ENCODE measurements around the gene CXCR5. TPM values are rescaled to one million over a fixed set of nuclear protein-coding genes. Genes with fewer than 3 reads are reported as not detected.
A peak's percentile ranks its signal among the peaks of the same experiment; 100 is the strongest.

CXCR5 gene, protein sequence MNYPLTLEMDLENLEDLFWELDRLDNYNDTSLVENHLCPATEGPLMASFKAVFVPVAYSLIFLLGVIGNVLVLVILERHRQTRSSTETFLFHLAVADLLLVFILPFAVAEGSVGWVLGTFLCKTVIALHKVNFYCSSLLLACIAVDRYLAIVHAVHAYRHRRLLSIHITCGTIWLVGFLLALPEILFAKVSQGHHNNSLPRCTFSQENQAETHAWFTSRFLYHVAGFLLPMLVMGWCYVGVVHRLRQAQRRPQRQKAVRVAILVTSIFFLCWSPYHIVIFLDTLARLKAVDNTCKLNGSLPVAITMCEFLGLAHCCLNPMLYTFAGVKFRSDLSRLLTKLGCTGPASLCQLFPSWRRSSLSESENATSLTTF
- total RNA-seq (2014; rRNA removed) (not detected in 2 replicates), Bru-seq, nascent RNA (not detected), BruChase-seq, experiment 1, labeled RNA remaining after a 6-hour chase (percentile 6 among the genes with signal in this experiment), BruChase-seq, experiment 2, labeled RNA remaining after a 2-hour chase (not detected)
- long read RNA-seq, partial matches to known transcripts = 0 of 7 reads
- long read RNA-seq, other reads (novel, unspliced or antisense) = 7 of 7 reads

GRCh38 chr11:118883368-118884071 lies at the start of gene CXCR5:
CXCR5 (plus strand) TSS chr11:118883892; CDS start chr11:118883942, 50 bp downstream.
- no peak within 1 kb of the TSS for H3K4me2 ChIP-seq (ENCODE audit: low read length)
- DNase-seq (no peak), ATAC-seq (no peak)
- H3K27ac ChIP-seq (ENCODE audit: low read length) = no peak within 1 kb of the TSS
- intact Hi-C loops (cut with micrococcal nuclease) = no loop called here
- H3K9ac ChIP-seq (ENCODE audit: low read length) = no peak within 1 kb of the TSS
- no peaks in the 10 kb centered on the region for H3K36me3 ChIP-seq (ENCODE audit: low read depth, low read length)
- no peaks in the 10 kb centered on the region for H3F3A ChIP-seq (ENCODE audit: low read length, unreplicated experiment)
- peaks cover 13% of the 10 kb centered on the region for H3K4me1 ChIP-seq (ENCODE audit: insufficient read depth, low read length)
- ChIA-PET POLR2A (ENCODE audit: unreplicated experiment) (no interaction called here), CTCF (interaction anchor here (0.6 kb wide), 1 partner anchor 587 kb away, joined by 4 read pairs; no protein-coding TSS in a partner anchor)
- no peaks in the 10 kb centered on the region for H4K20me1 ChIP-seq (ENCODE audit: low read length)
- no peaks in the 10 kb centered on the region for H3K79me2 ChIP-seq (ENCODE audit: low read length)
- no peaks in the 10 kb centered on the region for H3K9me3 ChIP-seq (ENCODE audit: low read length)
- no peaks in the 10 kb centered on the region for H3K27me3 ChIP-seq (ENCODE audit: low read length)
- TF ChIP-seq EZH2 (IDR thresholded peaks at IDR 0.05; ENCODE audit: low read length, unreplicated experiment) (no peak), CTCF (conservative IDR thresholded peaks at IDR 0.05; ENCODE audit: low read depth, low read length) (0 out of 2 replicates have a peak, but pooled peaks have one; percentile 20), EZH2phosphoT487 (IDR thresholded peaks at IDR 0.05; ENCODE audit: borderline replicate concordance, low read length) (no peak)
- no peaks in the 10 kb centered on the region for H3K9me2 ChIP-seq (replicated peaks; ENCODE audit: low read length)
- no TSS peak for BruUV-seq (replicated peaks)
- no peak within 1 kb of the TSS for H2AFZ ChIP-seq (ENCODE audit: low read length)
- no peak within 1 kb of the TSS for H3K4me3 ChIP-seq (ENCODE audit: low read length)

GRCh38 chr11:118834427-118835028 lies 49.2 kb upstream of the CXCR5 start:
- Histone ChIP-seq H3K36me3 (ENCODE audit: low read depth, low read length) (no peaks in the 10 kb centered on the region), H4K20me1 (ENCODE audit: low read length) (no peaks in the 10 kb centered on the region), H3F3A (ENCODE audit: low read length, unreplicated experiment) (no peaks in the 10 kb centered on the region), H3K4me2 (ENCODE audit: low read length) (no peak overlapping the region), H3K79me2 (ENCODE audit: low read length) (no peaks in the 10 kb centered on the region), H2AFZ (ENCODE audit: low read length) (no peak overlapping the region), H3K9ac (ENCODE audit: low read length) (no peak overlapping the region), H3K4me3 (ENCODE audit: low read length) (no peak overlapping the region), H3K9me2 (replicated peaks; ENCODE audit: low read length) (no peaks in the 10 kb centered on the region), H3K4me1 (ENCODE audit: insufficient read depth, low read length) (no peaks in the 10 kb centered on the region), H3K27me3 (ENCODE audit: low read length) (no peaks in the 10 kb centered on the region), H3K27ac (ENCODE audit: low read length) (no peak overlapping the region), H3K9me3 (ENCODE audit: low read length) (no peaks in the 10 kb centered on the region)
- intact Hi-C loops (cut with micrococcal nuclease) = no loop called here
- ChIA-PET CTCF (no interaction called here), POLR2A (ENCODE audit: unreplicated experiment) (no interaction called here)
- ATAC-seq = no peak
- BruUV-seq (replicated peaks) = no TSS peak
- DNase-seq = no peak
- TF ChIP-seq EZH2 (IDR thresholded peaks at IDR 0.05; ENCODE audit: low read length, unreplicated experiment) (no peak), EZH2phosphoT487 (IDR thresholded peaks at IDR 0.05; ENCODE audit: borderline replicate concordance, low read length) (no peak), CTCF (conservative IDR thresholded peaks at IDR 0.05; ENCODE audit: low read depth, low read length) (no peak)
